CD14-positive monocyte (primary cell): ENCODE results near the gene LRR1. TPM values are rescaled to one million over a fixed set of nuclear protein-coding genes. Genes with fewer than 3 reads are reported as not detected.

Experiments
- DNase-seq, 3 donors: peaks; one replicate each; pipeline ENCODE4 v3.0.0-alpha.2; 2011 to 2022
- H2AFZ ChIP-seq: 2 replicates; pipeline ENCODE4 v1.6.0; 2012; ENCODE audit warnings: mild to moderate bottlenecking, low read depth, low read length, inconsistent platforms; ENCODE audit not compliant: insufficient read depth, poor library complexity, severe bottlenecking
- H3K27ac ChIP-seq, 2 donors: 1 replicate in 1 of 2; 2 replicates in 1 of 2; pipeline ENCODE4 v1.5.1; 2012 to 2013; ENCODE audit warnings: low read length in 2 of 2, control low read depth in 1 of 2, inconsistent platforms in 1 of 2, low read depth in 1 of 2, mild to moderate bottlenecking in 1 of 2
- H3K27me3 ChIP-seq, 2 donors: one replicate each; pipeline versions ENCODE4 v1.6.0 to v1.6.1; 2011 to 2013; ENCODE audit warnings: low read length in 2 of 2; ENCODE audit not compliant: control insufficient read depth in 2 of 2, insufficient read depth in 2 of 2
- H3K36me3 ChIP-seq, 2 donors: replicated peaks in 1 of 2; 1 replicate in 1 of 2; 2 replicates in 1 of 2; pipeline versions ENCODE4 v1.5.1 to v1.6.1; 2012 to 2013; ENCODE audit warnings: low read length in 2 of 2, control low read depth in 1 of 2, inconsistent platforms in 1 of 2, mild to moderate bottlenecking in 1 of 2; ENCODE audit not compliant: insufficient read depth in 2 of 2, control insufficient read depth in 1 of 2
- H3K4me1 ChIP-seq, 2 donors: 1 replicate in 1 of 2; 2 replicates in 1 of 2; pipeline versions ENCODE4 v1.5.1 to v1.6.1; 2012 to 2013; ENCODE audit warnings: low read length in 2 of 2, control low read depth in 1 of 2, inconsistent platforms in 1 of 2, mild to moderate bottlenecking in 1 of 2, moderate library complexity in 1 of 2; ENCODE audit not compliant: insufficient read depth in 2 of 2, control insufficient read depth in 1 of 2
- H3K4me2 ChIP-seq: replicated peaks from 2 replicates; pipeline ENCODE3; 2012; ENCODE audit warnings: low read length, moderate library complexity, mild to moderate bottlenecking; ENCODE audit not compliant: poor library complexity, severe bottlenecking; ENCODE audit errors: extremely low read depth
- H3K4me3 ChIP-seq, 3 experiments: fragments of 200-600 bp in 1 of 3; sonication (generic) in 1 of 3; replicated peaks in 1 of 3; 1 replicate in 2 of 3; 2 replicates in 1 of 3; pipeline ENCODE4 v1.5.1; 2011 to 2013; ENCODE audit warnings: low read length in 3 of 3, mild to moderate bottlenecking in 3 of 3, control low read depth in 2 of 3, low read depth in 2 of 3, inconsistent platforms in 1 of 3, moderate library complexity in 1 of 3
- H3K79me2 ChIP-seq: 2 replicates; pipeline ENCODE4 v1.6.0; 2012; ENCODE audit warnings: mild to moderate bottlenecking, control low read depth, inconsistent platforms, low read length, moderate library complexity; ENCODE audit not compliant: insufficient read depth
- H3K9ac ChIP-seq: 2 replicates; pipeline ENCODE4 v1.6.0; 2017; ENCODE audit warnings: low read length, mild to moderate bottlenecking; ENCODE audit not compliant: insufficient read depth, poor library complexity, severe bottlenecking
- H3K9me3 ChIP-seq, 2 donors: replicated peaks in 1 of 2; 1 replicate in 1 of 2; 2 replicates in 1 of 2; pipeline versions ENCODE4 v1.5.1 to v1.6.1; 2012 to 2013; ENCODE audit warnings: low read length in 2 of 2, control low read depth in 1 of 2; ENCODE audit not compliant: control insufficient read depth in 1 of 2, insufficient read depth in 1 of 2
- H4K20me1 ChIP-seq: 2 replicates; pipeline ENCODE4 v1.6.0; 2012; ENCODE audit warnings: mild to moderate bottlenecking, low read length, control low read depth, moderate library complexity; ENCODE audit not compliant: insufficient read depth
- H3K27ac Mint-ChIP-seq, 7 donors: one replicate each; pipeline ENCODE4 v1.8.0; 2020; ENCODE audit warnings: mild to moderate bottlenecking in 7 of 7, mixed read lengths in 7 of 7, moderate library complexity in 6 of 7, inconsistent platforms in 2 of 7
- H3K27me3 Mint-ChIP-seq, 3 donors: one replicate each; pipeline ENCODE4 v1.8.0; 2021 to 2022; ENCODE audit warnings: low read depth in 3 of 3, mild to moderate bottlenecking in 3 of 3, mixed read lengths in 3 of 3, moderate library complexity in 3 of 3, inconsistent platforms in 1 of 3
- H3K36me3 Mint-ChIP-seq, 2 donors: one replicate each; pipeline ENCODE4 v1.8.0; 2020; ENCODE audit warnings: mixed read lengths in 2 of 2, inconsistent platforms in 1 of 2, mild to moderate bottlenecking in 1 of 2
- H3K4me1 Mint-ChIP-seq: one replicate; pipeline ENCODE4 v1.8.0; 2020; ENCODE audit warnings: mild to moderate bottlenecking, mixed read lengths
- H3K4me3 Mint-ChIP-seq, 2 donors: one replicate each; pipeline ENCODE4 v1.8.0; 2020; ENCODE audit warnings: mild to moderate bottlenecking in 2 of 2, mixed read lengths in 2 of 2, moderate library complexity in 1 of 2
- H3K9me3 Mint-ChIP-seq, 7 donors: one replicate each; pipeline ENCODE4 v1.8.0; 2020 to 2022; ENCODE audit warnings: mixed read lengths in 7 of 7, mild to moderate bottlenecking in 6 of 7, moderate library complexity in 6 of 7, inconsistent platforms in 2 of 7
- CTCF ChIP-seq: fragments of 200-600 bp; IDR thresholded peaks from one replicate; pipeline ENCODE4 v1.8.0; 2022; ENCODE audit warnings: antibody characterized with exemption, mild to moderate bottlenecking
- WGBS: methylation state at CpG from one replicate; pipeline ENCODE4 v1.1.5; 2013; ENCODE audit warnings: missing lambda C conversion rate; ENCODE audit not compliant: insufficient coverage; 5-methylcytosine and 5-hydroxymethylcytosine counted together
- intact Hi-C, 2 donors: fragments of 100-400 bp; cut with micrococcal nuclease; formaldehyde crosslinking; loops; one replicate each; pipeline versions ENCODE4 v1.15.0 to v1.15.1; 2023
- polyA plus RNA-seq, 3 donors: library from polyadenylated mRNA; depleted of rRNA in 1 of 3; unstranded in 2 of 3; stranded (reverse) in 1 of 3; fragments of 300-500 nt in 2 of 3; fragments of >200 nt in 1 of 3; fragmentation: Illumina TruSeq in 2 of 3; gene quantifications; 1 replicate in 2 of 3; 2 replicates in 1 of 3; pipeline ENCODE4 v1.2.3, GENCODE V29; 2012 to 2021

LRR1 gene
- polyA plus RNA-seq, 3 donors = 3.4 to 12.7 (median 10.5) TPM

DNA sequence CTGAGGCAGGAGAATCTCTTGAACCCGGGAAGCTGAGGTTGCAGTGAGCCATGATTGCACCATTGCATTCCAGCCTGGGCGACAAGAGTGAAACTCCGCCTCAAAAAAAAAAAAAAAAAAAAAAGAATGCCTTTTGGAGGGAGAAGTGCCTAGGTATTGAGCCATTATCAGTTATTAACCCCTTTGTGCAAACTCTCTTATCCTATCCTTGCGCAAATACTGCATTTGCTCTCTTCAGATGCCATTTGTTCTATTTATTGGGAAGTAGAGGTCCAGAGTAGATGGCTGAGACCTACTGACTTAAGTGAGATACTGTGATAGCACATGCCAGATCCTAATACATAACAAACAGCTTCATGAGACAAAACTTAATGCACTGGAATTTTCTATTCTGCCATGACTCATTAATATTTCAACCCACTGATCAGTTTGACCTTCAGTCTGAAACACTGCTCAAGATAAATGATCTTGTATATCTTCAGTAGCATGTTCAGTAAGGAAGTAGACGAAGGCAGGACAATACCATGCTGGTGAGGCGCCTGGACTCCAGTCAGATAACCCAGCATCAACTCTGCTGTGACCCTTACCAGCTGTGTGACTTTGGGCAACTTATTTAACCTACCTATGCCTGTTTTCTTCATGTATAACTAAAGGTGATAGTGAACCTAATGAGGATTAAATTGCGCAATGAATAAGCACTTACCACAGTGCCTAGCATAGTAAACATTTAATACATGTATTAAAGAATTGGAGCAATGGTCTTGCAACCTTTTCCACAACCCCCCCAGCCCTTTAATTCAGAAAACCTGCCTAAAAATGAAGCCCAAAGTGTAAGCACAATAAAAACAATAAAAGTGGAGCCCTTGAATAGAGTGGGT lies 42.0 kb downstream of the LRR1 start:
- Mint-ChIP-seq H3K4me3 (no peak overlapping the region), H3K27ac (no peak overlapping the region), H3K9me3 (no peaks in the 10 kb centered on the region), H3K36me3 (peaks cover 16 to 18% of the 10 kb centered on the region in 2 donors), H3K4me1 (peaks cover 25% of the 10 kb centered on the region), H3K27me3 (peaks cover 0 to 3% (median 0%) of the 10 kb centered on the region in 3 donors)
- no peak overlapping the region for H3K4me3 ChIP-seq
- peaks cover 2 to 19% of the 10 kb centered on the region in 2 donors for H3K36me3 ChIP-seq
- H3K4me2 ChIP-seq = no peak overlapping the region
- no peaks in the 10 kb centered on the region for H3K27me3 ChIP-seq
- peaks cover 39% of the 10 kb centered on the region for H4K20me1 ChIP-seq
- H3K4me1 ChIP-seq = peaks cover 5% of the 10 kb centered on the region in 2 donors
- H3K27ac ChIP-seq = no peak overlapping the region
- no peak for DNase-seq
- 100% methylated on average over 1 of the region's 7 CpGs for WGBS
- no peaks in the 10 kb centered on the region for H3K9me3 ChIP-seq
- H2AFZ ChIP-seq = no peak overlapping the region
- peaks cover 60% of the 10 kb centered on the region for H3K79me2 ChIP-seq
- no peak overlapping the region for H3K9ac ChIP-seq
- intact Hi-C loops = no loop called here
- TF ChIP-seq CTCF = no peak

DNA sequence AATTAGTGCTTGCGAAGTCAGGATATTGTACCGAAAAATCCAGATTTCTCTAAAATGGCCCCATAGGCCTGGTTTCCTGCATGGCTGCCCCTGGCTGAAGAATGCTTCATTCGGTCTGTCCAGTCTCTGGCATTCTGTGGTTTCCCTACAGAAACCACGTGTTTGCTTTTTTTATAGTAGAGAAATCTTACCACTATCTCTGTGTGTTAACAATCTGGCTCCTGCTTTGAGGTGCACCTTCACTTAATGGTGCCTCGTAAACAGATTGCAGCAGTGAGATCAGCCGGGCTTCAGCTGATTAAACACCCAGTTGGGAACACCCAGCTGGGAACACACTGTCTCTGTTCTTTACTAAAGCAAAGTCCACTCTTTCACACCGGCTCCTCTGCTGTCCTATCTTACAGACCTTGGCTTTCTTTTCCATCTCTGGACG lies 43.0 kb downstream of the LRR1 start:
- H3K4me1 Mint-ChIP-seq = peaks cover 17% of the 10 kb centered on the region
- intact Hi-C loops = no loop called here
- no peak for TF ChIP-seq CTCF
- H3K9ac ChIP-seq = no peak overlapping the region
- peaks cover 50% of the 10 kb centered on the region for H3K79me2 ChIP-seq
- H3K9me3 Mint-ChIP-seq = no peaks in the 10 kb centered on the region
- no peaks in the 10 kb centered on the region for H3K27me3 ChIP-seq
- peaks cover 32% of the 10 kb centered on the region for H4K20me1 ChIP-seq
- H3K27me3 Mint-ChIP-seq = no peaks in the 10 kb centered on the region
- no peak overlapping the region for H3K4me3 ChIP-seq
- peaks cover 15 to 16% of the 10 kb centered on the region in 2 donors for H3K36me3 Mint-ChIP-seq
- no peaks in the 10 kb centered on the region for H3K4me1 ChIP-seq
- no peaks in the 10 kb centered on the region for H3K9me3 ChIP-seq
- no peak overlapping the region for H3K27ac ChIP-seq
- WGBS = 91% methylated on average over 6 of the region's 8 CpGs
- no peak for DNase-seq
- no peak overlapping the region for H2AFZ ChIP-seq
- H3K4me3 Mint-ChIP-seq = no peak overlapping the region
- peak overlapping the region in 4 of 7 donors; percentile 0 to 33 (median 14) for H3K27ac Mint-ChIP-seq
- H3K36me3 ChIP-seq = peaks cover 2 to 20% of the 10 kb centered on the region in 2 donors
- no peak overlapping the region for H3K4me2 ChIP-seq
